ENCODE results near the gene NRIP3. TPM values are rescaled to one million over a fixed set of nuclear protein-coding genes. Genes with fewer than 3 reads are reported as not detected.
A peak's percentile ranks its signal among the peaks of the same experiment; 100 is the strongest.

Gene NRIP3
- total RNA-seq, 1 donor from 2014 or later: 0.56 TPM

- Histone ChIP-seq H3K27ac (no peak overlapping the region), H3K9me3 (no peaks in the 10 kb centered on the region), H3K4me1 (no peaks in the 10 kb centered on the region), H3K27me3 (ENCODE audit: low read depth) (no peaks in the 10 kb centered on the region), H3K4me3 (no peak overlapping the region), H3K36me3 (no peaks in the 10 kb centered on the region)
- DNase-seq (no peak), ATAC-seq (no peak)
- TF ChIP-seq, protein P1, sequence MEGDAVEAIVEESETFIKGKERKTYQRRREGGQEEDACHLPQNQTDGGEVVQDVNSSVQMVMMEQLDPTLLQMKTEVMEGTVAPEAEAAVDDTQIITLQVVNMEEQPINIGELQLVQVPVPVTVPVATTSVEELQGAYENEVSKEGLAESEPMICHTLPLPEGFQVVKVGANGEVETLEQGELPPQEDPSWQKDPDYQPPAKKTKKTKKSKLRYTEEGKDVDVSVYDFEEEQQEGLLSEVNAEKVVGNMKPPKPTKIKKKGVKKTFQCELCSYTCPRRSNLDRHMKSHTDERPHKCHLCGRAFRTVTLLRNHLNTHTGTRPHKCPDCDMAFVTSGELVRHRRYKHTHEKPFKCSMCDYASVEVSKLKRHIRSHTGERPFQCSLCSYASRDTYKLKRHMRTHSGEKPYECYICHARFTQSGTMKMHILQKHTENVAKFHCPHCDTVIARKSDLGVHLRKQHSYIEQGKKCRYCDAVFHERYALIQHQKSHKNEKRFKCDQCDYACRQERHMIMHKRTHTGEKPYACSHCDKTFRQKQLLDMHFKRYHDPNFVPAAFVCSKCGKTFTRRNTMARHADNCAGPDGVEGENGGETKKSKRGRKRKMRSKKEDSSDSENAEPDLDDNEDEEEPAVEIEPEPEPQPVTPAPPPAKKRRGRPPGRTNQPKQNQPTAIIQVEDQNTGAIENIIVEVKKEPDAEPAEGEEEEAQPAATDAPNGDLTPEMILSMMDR (IDR thresholded peaks at IDR 0.05): no peak
- intact Hi-C loops (cut with DNase I): no loop called here
Observed at GRCh38 chr11:8971196-8971923, 32.4 kb downstream of the NRIP3 start.

- Histone ChIP-seq H3K4me3 (no peak overlapping the region), H3K36me3 (no peaks in the 10 kb centered on the region), H3K27ac (no peak overlapping the region), H3K4me1 (peaks cover 23% of the 10 kb centered on the region), H3K9me3 (no peaks in the 10 kb centered on the region), H3K27me3 (ENCODE audit: low read depth) (no peaks in the 10 kb centered on the region)
- intact Hi-C loops (cut with DNase I): no loop called here
- TF ChIP-seq, protein P1 (IDR thresholded peaks at IDR 0.05): no peak
- no peak for ATAC-seq
- DNase-seq: no peak
Observed at GRCh38 chr11:8967184-8967583, 36.6 kb downstream of the NRIP3 start.

DNA sequence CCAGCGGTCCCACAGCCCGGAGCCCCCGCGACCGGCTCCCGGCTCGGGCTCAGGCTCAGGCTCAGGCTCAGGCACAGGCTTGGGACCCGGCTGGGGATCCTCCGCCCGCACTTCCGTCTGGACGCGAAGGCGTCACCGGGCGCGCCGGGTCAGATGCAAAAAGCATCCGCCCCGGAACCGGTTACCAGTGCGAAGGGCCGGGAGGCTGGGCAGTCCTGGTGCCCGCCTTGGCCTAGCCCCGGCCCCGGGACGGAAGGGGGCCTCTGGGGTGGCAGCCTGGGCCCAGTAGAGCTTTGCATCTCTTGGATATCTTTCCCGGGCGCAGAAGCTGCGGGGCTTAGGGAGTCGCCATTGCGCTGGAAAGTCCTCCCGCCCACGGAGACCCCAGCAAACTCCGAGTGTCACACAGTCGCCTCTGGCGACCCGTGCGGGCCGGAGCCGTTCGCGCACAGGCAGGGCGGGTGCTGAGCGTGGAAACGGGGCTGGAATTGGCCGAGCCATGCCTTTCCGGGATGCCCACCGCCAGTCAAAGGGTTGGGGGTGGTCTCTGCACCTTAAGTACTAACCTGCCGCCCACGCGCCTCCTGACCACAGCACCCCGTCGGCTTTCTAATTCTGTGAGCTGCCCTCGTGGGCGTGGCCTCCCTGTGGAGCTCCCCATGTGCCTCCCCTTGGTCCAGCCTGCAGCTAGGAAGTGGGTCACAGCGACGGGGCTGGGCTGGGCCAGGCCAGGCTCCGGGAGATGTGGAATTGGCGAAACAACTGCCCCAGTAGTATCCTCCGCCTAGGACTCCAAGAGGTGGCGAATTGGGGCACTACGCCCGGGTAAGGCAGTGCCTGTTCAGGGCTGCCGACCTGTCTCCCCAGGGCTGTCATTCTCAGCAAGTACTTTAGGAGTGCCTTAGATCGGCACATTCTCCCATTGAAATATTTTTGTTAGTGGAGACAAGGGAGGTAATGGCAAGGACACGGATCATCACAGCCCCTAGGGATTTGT lies 39.2 kb downstream of the NRIP3 start, which contains the start of gene TMEM9B:
TSS of gene TMEM9B (minus strand) at position 119 of the 997 bp plus-strand sequence. CDS start 129 bp downstream, outside the sequence.
- DNase-seq (peak; percentile 96), ATAC-seq (peak; percentile 97)
- peak within 1 kb of the TSS; percentile 97 for H3K27ac ChIP-seq
- peaks cover 7% of the 10 kb centered on the region for H3K36me3 ChIP-seq
- H3K4me1 ChIP-seq: peaks cover 29% of the 10 kb centered on the region
- TF ChIP-seq, protein P1 (IDR thresholded peaks at IDR 0.05): no peak
- peak within 1 kb of the TSS; percentile 80 for H3K4me3 ChIP-seq
- H3K9me3 ChIP-seq: no peaks in the 10 kb centered on the region
- intact Hi-C loops (cut with DNase I): no loop called here
- no peaks in the 10 kb centered on the region for H3K27me3 ChIP-seq (ENCODE audit: low read depth)

- Histone ChIP-seq H3K36me3 (peaks cover 7% of the 10 kb centered on the region), H3K27ac (peak overlapping the region; percentile 97), H3K27me3 (ENCODE audit: low read depth) (no peaks in the 10 kb centered on the region), H3K9me3 (no peaks in the 10 kb centered on the region), H3K4me1 (peaks cover 37% of the 10 kb centered on the region), H3K4me3 (peak overlapping the region; percentile 80)
- DNase-seq (peak; percentile 92), ATAC-seq (peak; percentile 88 to 91)
- TF ChIP-seq, protein P1 (IDR thresholded peaks at IDR 0.05): no peak
- intact Hi-C loops (cut with DNase I): no loop called here
Observed at GRCh38 chr11:8963569-8964323, 40.1 kb downstream of the NRIP3 start.

GRCh38 chr11:8962841-8963240 lies 41.0 kb downstream of the NRIP3 start:
- Histone ChIP-seq H3K27me3 (ENCODE audit: low read depth) (no peaks in the 10 kb centered on the region), H3K9me3 (no peaks in the 10 kb centered on the region), H3K27ac (no peak overlapping the region), H3K4me3 (peak overlapping the region; percentile 80), H3K36me3 (peaks cover 7% of the 10 kb centered on the region), H3K4me1 (peaks cover 39% of the 10 kb centered on the region)
- TF ChIP-seq, protein P1 (IDR thresholded peaks at IDR 0.05): no peak
- no peak for DNase-seq
- ATAC-seq: no peak
- intact Hi-C loops (cut with DNase I): no loop called here

Measured in lower lobe of right lung (tissue), 2 donors.